ENCODE results near the gene PEX6.

Gene PEX6, protein sequence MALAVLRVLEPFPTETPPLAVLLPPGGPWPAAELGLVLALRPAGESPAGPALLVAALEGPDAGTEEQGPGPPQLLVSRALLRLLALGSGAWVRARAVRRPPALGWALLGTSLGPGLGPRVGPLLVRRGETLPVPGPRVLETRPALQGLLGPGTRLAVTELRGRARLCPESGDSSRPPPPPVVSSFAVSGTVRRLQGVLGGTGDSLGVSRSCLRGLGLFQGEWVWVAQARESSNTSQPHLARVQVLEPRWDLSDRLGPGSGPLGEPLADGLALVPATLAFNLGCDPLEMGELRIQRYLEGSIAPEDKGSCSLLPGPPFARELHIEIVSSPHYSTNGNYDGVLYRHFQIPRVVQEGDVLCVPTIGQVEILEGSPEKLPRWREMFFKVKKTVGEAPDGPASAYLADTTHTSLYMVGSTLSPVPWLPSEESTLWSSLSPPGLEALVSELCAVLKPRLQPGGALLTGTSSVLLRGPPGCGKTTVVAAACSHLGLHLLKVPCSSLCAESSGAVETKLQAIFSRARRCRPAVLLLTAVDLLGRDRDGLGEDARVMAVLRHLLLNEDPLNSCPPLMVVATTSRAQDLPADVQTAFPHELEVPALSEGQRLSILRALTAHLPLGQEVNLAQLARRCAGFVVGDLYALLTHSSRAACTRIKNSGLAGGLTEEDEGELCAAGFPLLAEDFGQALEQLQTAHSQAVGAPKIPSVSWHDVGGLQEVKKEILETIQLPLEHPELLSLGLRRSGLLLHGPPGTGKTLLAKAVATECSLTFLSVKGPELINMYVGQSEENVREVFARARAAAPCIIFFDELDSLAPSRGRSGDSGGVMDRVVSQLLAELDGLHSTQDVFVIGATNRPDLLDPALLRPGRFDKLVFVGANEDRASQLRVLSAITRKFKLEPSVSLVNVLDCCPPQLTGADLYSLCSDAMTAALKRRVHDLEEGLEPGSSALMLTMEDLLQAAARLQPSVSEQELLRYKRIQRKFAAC

DNA sequence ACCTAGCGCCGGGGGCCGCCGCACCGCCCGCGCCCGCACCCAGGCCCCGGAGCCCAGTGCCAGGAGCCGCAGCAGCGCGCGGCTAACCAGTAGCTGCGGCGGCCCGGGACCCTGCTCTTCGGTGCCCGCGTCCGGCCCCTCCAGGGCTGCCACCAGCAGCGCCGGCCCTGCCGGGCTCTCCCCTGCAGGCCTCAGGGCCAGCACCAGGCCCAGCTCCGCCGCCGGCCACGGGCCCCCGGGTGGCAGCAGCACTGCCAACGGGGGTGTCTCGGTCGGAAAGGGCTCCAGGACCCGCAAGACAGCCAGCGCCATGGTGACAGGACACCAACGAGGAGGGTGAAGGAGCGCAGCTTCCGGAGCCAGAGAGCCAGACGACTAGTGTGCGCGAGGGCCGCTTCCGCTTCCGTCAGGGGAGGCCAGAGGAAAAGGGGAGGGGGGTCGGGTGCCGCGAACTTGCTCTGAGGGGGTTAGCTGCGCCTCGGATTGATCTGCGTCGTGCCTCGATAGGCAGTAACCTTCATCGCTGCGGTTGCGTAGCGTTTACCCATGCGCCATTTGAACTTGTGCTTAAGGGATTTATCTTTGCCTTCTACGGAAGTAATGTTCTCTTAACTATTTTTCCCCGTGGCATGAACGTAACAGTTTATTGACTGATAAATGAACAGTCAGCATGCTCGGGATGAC is at the start of gene PEX6:
PEX6 (minus strand) TSS at position 343 of the 684 bp plus-strand sequence; CDS start at position 312, 31 bp downstream.
- H3K4me1 Mint-ChIP-seq (ENCODE audit: low read depth): peaks cover 32% of the 10 kb centered on the region

DNA sequence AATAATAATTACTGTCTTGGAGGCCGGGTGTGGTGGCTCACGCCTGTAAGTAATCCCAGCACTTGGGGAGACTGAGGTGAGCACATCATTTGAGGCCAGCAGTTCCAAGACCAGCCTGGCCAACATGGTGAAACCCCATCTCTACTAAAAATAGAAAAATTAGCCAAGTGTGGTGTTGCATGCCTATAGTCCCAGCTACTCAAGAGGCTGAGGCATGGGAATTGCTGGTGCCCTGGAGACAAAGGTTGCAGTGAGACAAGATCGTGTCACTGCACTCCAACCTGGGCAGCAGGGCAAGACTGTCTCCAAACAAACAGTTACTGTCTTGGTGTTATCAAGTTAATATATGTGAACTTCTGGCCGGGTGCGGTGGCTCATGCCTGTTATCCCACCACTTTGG is 47.4 kb upstream of the PEX6 start:
- Mint-ChIP-seq H3K27ac (no peak overlapping the region), H3K27me3 (ENCODE audit: low read depth) (no peaks in the 10 kb centered on the region), H3K36me3 (ENCODE audit: low read depth) (peaks cover 39% of the 10 kb centered on the region)

More for the DNA sequence above, at the start of gene PEX6:
- H3K27ac Mint-ChIP-seq: peak within 1 kb of the TSS; percentile 96
- H3K27me3 Mint-ChIP-seq (ENCODE audit: low read depth): no peaks in the 10 kb centered on the region
- no peaks in the 10 kb centered on the region for H3K9me3 Mint-ChIP-seq
- H3K36me3 Mint-ChIP-seq (ENCODE audit: low read depth): peaks cover 8% of the 10 kb centered on the region
- H3K4me3 Mint-ChIP-seq: peak within 1 kb of the TSS; percentile 88

GRCh38 chr6:43024436-43024835 is 45.5 kb upstream of the PEX6 start:
- Mint-ChIP-seq H3K36me3 (ENCODE audit: low read depth) (peaks cover 40% of the 10 kb centered on the region), H3K4me1 (ENCODE audit: low read depth) (peaks cover 17% of the 10 kb centered on the region)

More for the DNA sequence above, 47.4 kb upstream of the PEX6 start:
- H3K4me3 Mint-ChIP-seq: no peak overlapping the region
- no peaks in the 10 kb centered on the region for H3K9me3 Mint-ChIP-seq
- H3K4me1 Mint-ChIP-seq (ENCODE audit: low read depth): peaks cover 13% of the 10 kb centered on the region

GRCh38 chr6:43021270-43022047 is 42.5 kb upstream of the PEX6 start, which contains the start of gene RRP36:
Gene RRP36 (plus strand): TSS chr6:43021623. CDS start chr6:43021655, 32 bp downstream.
- Mint-ChIP-seq H3K27me3 (ENCODE audit: low read depth) (no peaks in the 10 kb centered on the region), H3K9me3 (no peaks in the 10 kb centered on the region), H3K4me3 (peak within 1 kb of the TSS; percentile 98), H3K27ac (peak within 1 kb of the TSS; percentile 85), H3K4me1 (ENCODE audit: low read depth) (peaks cover 21% of the 10 kb centered on the region), H3K36me3 (ENCODE audit: low read depth) (peaks cover 44% of the 10 kb centered on the region)

More at GRCh38 chr6:43024436-43024835, 45.5 kb upstream of the PEX6 start:
- Mint-ChIP-seq H3K27me3 (ENCODE audit: low read depth) (no peaks in the 10 kb centered on the region), H3K9me3 (no peaks in the 10 kb centered on the region), H3K4me3 (no peak overlapping the region), H3K27ac (peak overlapping the region; percentile 56)

- Mint-ChIP-seq H3K9me3 (no peaks in the 10 kb centered on the region), H3K27ac (peak overlapping the region; percentile 80), H3K4me1 (ENCODE audit: low read depth) (peaks cover 24% of the 10 kb centered on the region), H3K36me3 (ENCODE audit: low read depth) (peaks cover 44% of the 10 kb centered on the region), H3K27me3 (ENCODE audit: low read depth) (no peaks in the 10 kb centered on the region), H3K4me3 (peak overlapping the region; percentile 83)
Observed at GRCh38 chr6:43020847-43021246, 41.9 kb upstream of the PEX6 start.

GRCh38 chr6:43020052-43020705 is 41.2 kb upstream of the PEX6 start:
- no peaks in the 10 kb centered on the region for H3K9me3 Mint-ChIP-seq
- H3K4me3 Mint-ChIP-seq: peak overlapping the region; percentile 59
- peak overlapping the region; percentile 76 for H3K27ac Mint-ChIP-seq
- no peaks in the 10 kb centered on the region for H3K27me3 Mint-ChIP-seq (ENCODE audit: low read depth)
- peaks cover 25% of the 10 kb centered on the region for H3K4me1 Mint-ChIP-seq (ENCODE audit: low read depth)
- H3K36me3 Mint-ChIP-seq (ENCODE audit: low read depth): peaks cover 41% of the 10 kb centered on the region

DNA sequence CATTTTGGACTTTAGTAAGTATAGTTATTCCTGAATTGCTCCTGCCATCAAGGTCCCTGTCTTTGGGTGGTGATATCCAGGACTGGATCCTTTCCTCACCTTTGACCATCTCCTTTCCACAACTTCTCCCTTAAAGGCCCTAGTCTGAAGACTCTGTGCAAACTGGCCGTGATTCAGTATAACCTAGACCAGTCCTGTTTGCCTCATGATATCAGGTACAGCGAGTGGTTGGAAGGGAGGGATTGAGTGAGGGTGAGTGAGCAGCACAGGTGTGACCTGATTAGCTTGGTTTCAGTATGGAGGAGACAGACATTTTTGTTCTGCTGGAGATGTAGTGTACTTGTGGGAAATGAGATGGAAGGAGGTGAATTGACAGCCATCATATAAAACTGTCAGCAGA is 40.2 kb upstream of the PEX6 start:
- H3K9me3 Mint-ChIP-seq: no peaks in the 10 kb centered on the region
- peaks cover 31% of the 10 kb centered on the region for H3K36me3 Mint-ChIP-seq (ENCODE audit: low read depth)
- H3K4me1 Mint-ChIP-seq (ENCODE audit: low read depth): peaks cover 25% of the 10 kb centered on the region
- no peak overlapping the region for H3K4me3 Mint-ChIP-seq
- no peak overlapping the region for H3K27ac Mint-ChIP-seq
- no peaks in the 10 kb centered on the region for H3K27me3 Mint-ChIP-seq (ENCODE audit: low read depth)

DNA sequence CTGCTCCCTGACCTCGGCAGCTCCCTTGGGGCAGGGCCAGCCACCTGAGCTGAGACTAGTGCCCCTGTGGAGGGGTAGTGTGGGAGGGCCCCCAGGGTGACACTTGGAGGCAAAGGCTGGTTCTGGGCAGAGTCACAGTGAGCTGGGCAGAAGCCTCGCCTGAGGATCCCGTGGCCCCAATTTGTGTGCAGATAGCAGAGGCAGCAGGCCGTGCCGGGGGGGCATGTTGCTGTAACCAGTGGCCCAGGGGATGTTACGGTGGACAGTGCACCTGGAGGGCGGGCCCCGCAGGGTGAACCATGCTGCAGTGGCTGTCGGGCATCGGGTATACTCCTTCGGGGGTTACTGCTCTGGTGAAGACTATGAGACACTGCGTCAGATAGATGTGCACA is 38.0 kb upstream of the PEX6 start:
- Mint-ChIP-seq H3K4me1 (ENCODE audit: low read depth) (peaks cover 41% of the 10 kb centered on the region), H3K27me3 (ENCODE audit: low read depth) (no peaks in the 10 kb centered on the region), H3K36me3 (ENCODE audit: low read depth) (peaks cover 31% of the 10 kb centered on the region), H3K4me3 (no peak overlapping the region), H3K27ac (no peak overlapping the region), H3K9me3 (no peaks in the 10 kb centered on the region)

GRCh38 chr6:43016176-43016942 is 37.4 kb upstream of the PEX6 start:
- Mint-ChIP-seq H3K27ac (no peak overlapping the region), H3K9me3 (no peaks in the 10 kb centered on the region), H3K4me3 (peak overlapping the region; percentile 58), H3K36me3 (ENCODE audit: low read depth) (peaks cover 35% of the 10 kb centered on the region), H3K4me1 (ENCODE audit: low read depth) (peaks cover 44% of the 10 kb centered on the region), H3K27me3 (ENCODE audit: low read depth) (no peaks in the 10 kb centered on the region)

DNA sequence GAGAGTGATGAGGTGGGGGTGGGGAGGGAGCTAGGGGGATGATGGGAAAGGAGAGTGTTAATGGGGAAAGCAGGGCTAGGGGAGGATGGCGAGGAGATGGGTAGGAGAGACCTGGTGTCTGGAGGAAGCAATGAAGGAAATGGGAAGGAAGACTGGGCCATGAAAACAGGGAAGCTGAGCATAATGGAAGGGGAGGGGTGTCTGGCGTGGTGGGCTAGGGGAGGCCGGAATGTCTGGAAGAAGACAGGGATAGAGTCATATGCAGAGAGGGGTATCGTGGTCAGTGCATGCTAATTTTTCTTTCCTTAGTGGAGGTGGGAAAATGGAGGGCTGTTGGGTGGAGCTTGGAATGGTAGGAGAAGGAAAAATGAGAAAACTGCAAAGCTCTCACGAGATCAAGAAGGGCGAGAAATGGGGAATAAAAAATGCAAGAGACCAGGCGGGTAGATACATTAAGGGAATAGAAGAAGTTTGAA is 35.5 kb upstream of the PEX6 start:
- no peaks in the 10 kb centered on the region for H3K9me3 Mint-ChIP-seq
- peaks cover 36% of the 10 kb centered on the region for H3K36me3 Mint-ChIP-seq (ENCODE audit: low read depth)
- peak overlapping the region; percentile 97 for H3K4me3 Mint-ChIP-seq

GRCh38 chr6:43013843-43014433 is 35.0 kb upstream of the PEX6 start, which contains the start of the genes KLHDC3 and MEA1:
Gene KLHDC3 (plus strand): TSS chr6:43014249. CDS start chr6:43017193, 2,944 bp downstream.
Gene MEA1 (minus strand): TSS chr6:43013946. CDS start chr6:43013813, 133 bp downstream.
- Mint-ChIP-seq H3K27ac (peak within 1 kb of the TSS; percentile 89), H3K36me3 (ENCODE audit: low read depth) (peaks cover 35% of the 10 kb centered on the region), H3K4me1 (ENCODE audit: low read depth) (peaks cover 39% of the 10 kb centered on the region), H3K27me3 (ENCODE audit: low read depth) (no peaks in the 10 kb centered on the region), H3K4me3 (peak within 1 kb of the TSS; percentile 97), H3K9me3 (no peaks in the 10 kb centered on the region)

More for the DNA sequence above, 35.5 kb upstream of the PEX6 start:
- Mint-ChIP-seq H3K27ac (peak overlapping the region; percentile 89), H3K4me1 (ENCODE audit: low read depth) (peaks cover 40% of the 10 kb centered on the region), H3K27me3 (ENCODE audit: low read depth) (no peaks in the 10 kb centered on the region)
